Mammary epithelial cell (primary cell): ENCODE measurements around the gene TNIP3.

Experiments used
- EZH2 ChIP-seq: IDR thresholded peaks from 2 replicates; pipeline ENCODE4 v1.6.1; 2012; ENCODE audit warnings: low read length, inconsistent platforms, borderline replicate concordance
- TF ChIP-seq, protein P1 (sequence below), 2 donors: IDR thresholded peaks in 1 of 2; conservative IDR thresholded peaks in 1 of 2; 2 replicates each; pipeline ENCODE4 v1.5.1; 2011 to 2012; ENCODE audit warnings: inconsistent platforms in 2 of 2, low read length in 2 of 2, mild to moderate bottlenecking in 2 of 2, control low read depth in 1 of 2, low read depth in 1 of 2; ENCODE audit not compliant: insufficient read depth in 1 of 2; ENCODE audit errors: extremely low read depth in 1 of 2

DNA sequence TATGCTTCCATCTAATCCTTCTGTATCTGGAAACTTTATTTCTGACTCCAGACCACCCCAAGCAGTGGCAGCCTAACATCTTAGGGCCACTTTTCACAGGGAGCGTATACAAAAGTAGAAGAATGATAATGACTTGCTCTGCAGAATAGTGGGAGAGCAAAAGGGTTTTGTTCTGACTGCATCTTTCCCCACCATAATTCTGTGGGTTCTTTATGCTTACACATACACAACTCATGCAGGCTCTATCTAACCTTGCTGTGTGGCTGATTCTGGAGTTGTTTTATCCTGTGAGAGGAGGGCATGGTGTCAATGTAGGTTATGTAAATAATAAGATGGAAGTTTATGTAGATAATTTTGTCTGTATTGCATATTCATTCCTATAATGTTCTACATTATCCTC lies 49.4 kb downstream of the TNIP3 start:
- TF ChIP-seq, protein P1, sequence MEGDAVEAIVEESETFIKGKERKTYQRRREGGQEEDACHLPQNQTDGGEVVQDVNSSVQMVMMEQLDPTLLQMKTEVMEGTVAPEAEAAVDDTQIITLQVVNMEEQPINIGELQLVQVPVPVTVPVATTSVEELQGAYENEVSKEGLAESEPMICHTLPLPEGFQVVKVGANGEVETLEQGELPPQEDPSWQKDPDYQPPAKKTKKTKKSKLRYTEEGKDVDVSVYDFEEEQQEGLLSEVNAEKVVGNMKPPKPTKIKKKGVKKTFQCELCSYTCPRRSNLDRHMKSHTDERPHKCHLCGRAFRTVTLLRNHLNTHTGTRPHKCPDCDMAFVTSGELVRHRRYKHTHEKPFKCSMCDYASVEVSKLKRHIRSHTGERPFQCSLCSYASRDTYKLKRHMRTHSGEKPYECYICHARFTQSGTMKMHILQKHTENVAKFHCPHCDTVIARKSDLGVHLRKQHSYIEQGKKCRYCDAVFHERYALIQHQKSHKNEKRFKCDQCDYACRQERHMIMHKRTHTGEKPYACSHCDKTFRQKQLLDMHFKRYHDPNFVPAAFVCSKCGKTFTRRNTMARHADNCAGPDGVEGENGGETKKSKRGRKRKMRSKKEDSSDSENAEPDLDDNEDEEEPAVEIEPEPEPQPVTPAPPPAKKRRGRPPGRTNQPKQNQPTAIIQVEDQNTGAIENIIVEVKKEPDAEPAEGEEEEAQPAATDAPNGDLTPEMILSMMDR (conservative IDR thresholded peaks at IDR 0.05 in 1 of 2, IDR thresholded peaks at IDR 0.05 in 1 of 2; ENCODE audit: extremely low read depth in 1 of 2, insufficient read depth in 1 of 2, low read depth in 1 of 2, low read length in 2 of 2): no peak
- no peak for TF ChIP-seq EZH2
